MM.1S (cell line): ENCODE data around the gene PTX3.

ENCODE experiments used
- DNase-seq: peaks from one replicate; pipeline ENCODE4 v3.0.0-alpha.2; 2015
- H2AFZ ChIP-seq: fragments of 300-600 bp; sonication (generic); 2 replicates; pipeline ENCODE4 v1.6.0; 2016; ENCODE audit warnings: antibody characterized with exemption, low read length
- H3F3A ChIP-seq: fragments of 300-600 bp; sonication (generic); 2 replicates; pipeline ENCODE4 v1.6.1; 2016; ENCODE audit warnings: mild to moderate bottlenecking, antibody characterized with exemption, low read length, moderate library complexity, mixed read lengths; ENCODE audit not compliant: insufficient read depth
- H3K27ac ChIP-seq: fragments of 300-600 bp; sonication (generic); 2 replicates; pipeline ENCODE4 v1.5.1; 2016; ENCODE audit warnings: mild to moderate bottlenecking, low read length
- H3K27me3 ChIP-seq: fragments of 300-600 bp; sonication (generic); replicated peaks from 2 replicates; pipeline ENCODE4 v1.6.0; 2016; ENCODE audit warnings: low read length; ENCODE audit not compliant: insufficient read depth
- H3K36me3 ChIP-seq: fragments of 300-600 bp; sonication (generic); replicated peaks from 2 replicates; pipeline ENCODE4 v1.6.1; 2016; ENCODE audit warnings: mild to moderate bottlenecking, low read length, mixed read lengths; ENCODE audit not compliant: insufficient read depth
- H3K4me1 ChIP-seq: fragments of 300-600 bp; sonication (generic); 2 replicates; pipeline ENCODE4 v1.6.1; 2016; ENCODE audit warnings: low read length, mixed read lengths
- H3K4me2 ChIP-seq: fragments of 300-600 bp; sonication (generic); 2 replicates; pipeline ENCODE4 v1.6.0; 2016; ENCODE audit warnings: low read depth, low read length
- H3K4me3 ChIP-seq: fragments of 300-600 bp; sonication (generic); 2 replicates; pipeline ENCODE4 v1.5.1; 2016; ENCODE audit warnings: low read length, mixed read lengths
- H3K79me2 ChIP-seq: fragments of 300-600 bp; sonication (generic); 2 replicates; pipeline ENCODE4 v1.6.1; 2016; ENCODE audit warnings: mixed run types, low read length, mixed read lengths
- H3K9ac ChIP-seq: fragments of 300-600 bp; sonication (generic); 2 replicates; pipeline ENCODE4 v1.6.1; 2016; ENCODE audit warnings: low read length, mixed read lengths
- H3K9me2 ChIP-seq: fragments of 300-600 bp; sonication (generic); replicated peaks from 2 replicates; pipeline ENCODE4 v1.6.1; 2016; ENCODE audit warnings: mild to moderate bottlenecking, low read length, mixed read lengths; ENCODE audit not compliant: insufficient read depth
- H3K9me3 ChIP-seq: fragments of 300-600 bp; sonication (generic); replicated peaks from 2 replicates; pipeline ENCODE4 v1.6.1; 2016; ENCODE audit warnings: mild to moderate bottlenecking, low read length, mixed read lengths; ENCODE audit not compliant: insufficient read depth
- H4K20me1 ChIP-seq: fragments of 300-600 bp; sonication (generic); 2 replicates; pipeline ENCODE4 v1.6.1; 2016; ENCODE audit warnings: mild to moderate bottlenecking, low read length, moderate library complexity, mixed read lengths; ENCODE audit not compliant: insufficient read depth
- CTCF ChIP-seq: fragments of 300-600 bp; sonication (generic); IDR thresholded peaks from 2 replicates; pipeline ENCODE4 v1.5.1; 2016; ENCODE audit warnings: antibody characterized with exemption, low read length, mixed read lengths
- EZH2 ChIP-seq: fragments of 300-600 bp; sonication (generic); optimal IDR thresholded peaks from 2 replicates; pipeline ENCODE3; 2017; ENCODE audit warnings: low read depth, mild to moderate bottlenecking, antibody characterized with exemption, low read length, mixed read lengths
- EZH2phosphoT487 ChIP-seq: fragments of 300-600 bp; sonication (generic); IDR thresholded peaks from 2 replicates; pipeline ENCODE4 v1.6.1; 2018; ENCODE audit warnings: antibody characterized with exemption, low read length

PTX3 gene

GRCh38 chr3:157472648-157473047 lies 36.0 kb downstream of the PTX3 start:
- no peaks in the 10 kb centered on the region for H3F3A ChIP-seq
- no peaks in the 10 kb centered on the region for H3K79me2 ChIP-seq
- H3K4me3 ChIP-seq, result no peak overlapping the region
- H3K9me3 ChIP-seq, result no peaks in the 10 kb centered on the region
- DNase-seq, result no peak
- no peaks in the 10 kb centered on the region for H3K4me1 ChIP-seq
- no peak for TF ChIP-seq CTCF
- TF ChIP-seq EZH2phosphoT487, result no peak
- TF ChIP-seq EZH2, result no peak
- no peak overlapping the region for H3K4me2 ChIP-seq
- H2AFZ ChIP-seq, result no peak overlapping the region
- no peak overlapping the region for H3K27ac ChIP-seq
- no peaks in the 10 kb centered on the region for H3K9me2 ChIP-seq
- no peaks in the 10 kb centered on the region for H3K36me3 ChIP-seq
- H3K9ac ChIP-seq, result no peak overlapping the region
- no peaks in the 10 kb centered on the region for H3K27me3 ChIP-seq
- no peaks in the 10 kb centered on the region for H4K20me1 ChIP-seq

DNA sequence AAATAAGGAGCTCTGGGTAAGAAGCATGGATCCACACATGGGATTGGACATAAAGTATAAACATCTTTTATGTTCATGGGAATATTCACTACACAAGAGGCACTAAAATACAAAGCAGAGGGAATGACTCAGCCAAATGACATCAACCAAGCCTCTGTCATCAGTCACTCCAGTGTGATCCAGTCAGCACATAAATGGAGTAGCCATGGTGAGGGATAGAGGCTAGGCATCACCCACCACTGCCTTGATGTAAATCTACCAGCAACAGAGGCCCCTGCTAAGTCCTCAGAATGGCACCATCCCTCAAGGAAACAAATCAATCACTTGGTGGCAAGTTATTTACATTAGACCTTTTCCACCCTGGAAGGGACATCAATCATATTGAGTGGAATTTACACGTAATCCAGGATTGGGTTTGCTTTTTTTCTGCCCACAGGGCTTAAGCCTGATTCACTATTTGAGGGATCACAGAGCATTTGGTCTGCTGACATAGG lies 39.3 kb downstream of the PTX3 start:
- Histone ChIP-seq H3K9ac (no peak overlapping the region), H3K4me1 (no peaks in the 10 kb centered on the region), H2AFZ (no peak overlapping the region), H3K27me3 (no peaks in the 10 kb centered on the region), H3K9me2 (no peaks in the 10 kb centered on the region), H3K4me2 (no peak overlapping the region), H3K4me3 (no peak overlapping the region), H4K20me1 (no peaks in the 10 kb centered on the region), H3K79me2 (no peaks in the 10 kb centered on the region), H3K36me3 (no peaks in the 10 kb centered on the region), H3K27ac (no peak overlapping the region), H3K9me3 (no peaks in the 10 kb centered on the region), H3F3A (no peaks in the 10 kb centered on the region)
- DNase-seq, result no peak
- no peak for TF ChIP-seq EZH2
- no peak for TF ChIP-seq CTCF
- no peak for TF ChIP-seq EZH2phosphoT487

- Histone ChIP-seq H3K9me2 (no peaks in the 10 kb centered on the region), H3K4me3 (no peak overlapping the region), H3K27ac (no peak overlapping the region), H3K79me2 (no peaks in the 10 kb centered on the region), H3K27me3 (no peaks in the 10 kb centered on the region), H2AFZ (no peak overlapping the region), H3K4me1 (no peaks in the 10 kb centered on the region), H4K20me1 (no peaks in the 10 kb centered on the region), H3K9ac (no peak overlapping the region), H3K4me2 (no peak overlapping the region), H3F3A (no peaks in the 10 kb centered on the region), H3K36me3 (no peaks in the 10 kb centered on the region), H3K9me3 (no peaks in the 10 kb centered on the region)
- DNase-seq, result no peak
- TF ChIP-seq EZH2phosphoT487, result no peak
- no peak for TF ChIP-seq CTCF
- no peak for TF ChIP-seq EZH2
Measured at GRCh38 chr3:157477441-157477840, 40.8 kb downstream of the PTX3 start.
